ENCODE results near the gene TYMS. TPM values are rescaled to one million over a fixed set of nuclear protein-coding genes. Genes with fewer than 3 reads are reported as not detected.

The TYMS gene
- total RNA-seq, 4 donors from 2014 or later, result 0.26 to 28.6 (median 4.8) TPM; not detected in 1

DNA sequence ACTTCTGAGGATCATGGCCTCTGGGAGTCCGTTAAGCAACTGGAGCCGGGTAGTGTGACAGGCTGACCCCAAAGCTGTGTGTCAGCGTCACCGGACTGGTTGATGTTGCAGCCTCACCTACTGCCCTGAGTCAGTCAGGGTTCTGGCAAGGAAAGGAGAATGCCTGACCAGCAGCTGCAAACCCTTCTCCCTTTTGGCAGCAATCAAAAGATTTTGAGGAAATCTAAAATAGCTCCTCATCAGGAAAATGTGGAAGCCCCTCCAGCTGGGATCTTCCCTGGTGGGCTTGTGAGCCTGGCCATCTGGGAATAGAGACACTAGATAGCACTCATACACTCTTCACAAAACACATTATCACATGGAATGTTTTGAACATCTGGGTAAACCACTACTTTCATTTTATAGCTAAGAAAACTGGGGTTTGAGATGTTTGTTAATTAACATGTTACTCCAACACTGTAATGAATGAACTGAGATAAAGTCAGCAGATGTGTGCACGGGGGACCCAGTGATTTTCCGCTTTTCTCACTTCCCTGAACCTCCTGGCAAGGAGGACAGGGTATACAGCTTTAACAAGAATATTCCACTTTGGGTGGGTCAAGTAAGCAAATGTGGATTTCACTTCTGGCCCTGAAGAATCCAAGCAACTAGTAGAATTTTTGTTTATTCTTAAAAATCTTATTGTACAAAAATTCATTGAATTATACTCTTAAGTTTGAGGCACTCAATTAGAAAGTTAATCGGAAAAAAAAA is 36.0 kb upstream of the TYMS start:
- TF ChIP-seq, protein P1, sequence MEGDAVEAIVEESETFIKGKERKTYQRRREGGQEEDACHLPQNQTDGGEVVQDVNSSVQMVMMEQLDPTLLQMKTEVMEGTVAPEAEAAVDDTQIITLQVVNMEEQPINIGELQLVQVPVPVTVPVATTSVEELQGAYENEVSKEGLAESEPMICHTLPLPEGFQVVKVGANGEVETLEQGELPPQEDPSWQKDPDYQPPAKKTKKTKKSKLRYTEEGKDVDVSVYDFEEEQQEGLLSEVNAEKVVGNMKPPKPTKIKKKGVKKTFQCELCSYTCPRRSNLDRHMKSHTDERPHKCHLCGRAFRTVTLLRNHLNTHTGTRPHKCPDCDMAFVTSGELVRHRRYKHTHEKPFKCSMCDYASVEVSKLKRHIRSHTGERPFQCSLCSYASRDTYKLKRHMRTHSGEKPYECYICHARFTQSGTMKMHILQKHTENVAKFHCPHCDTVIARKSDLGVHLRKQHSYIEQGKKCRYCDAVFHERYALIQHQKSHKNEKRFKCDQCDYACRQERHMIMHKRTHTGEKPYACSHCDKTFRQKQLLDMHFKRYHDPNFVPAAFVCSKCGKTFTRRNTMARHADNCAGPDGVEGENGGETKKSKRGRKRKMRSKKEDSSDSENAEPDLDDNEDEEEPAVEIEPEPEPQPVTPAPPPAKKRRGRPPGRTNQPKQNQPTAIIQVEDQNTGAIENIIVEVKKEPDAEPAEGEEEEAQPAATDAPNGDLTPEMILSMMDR (IDR thresholded peaks at IDR 0.05), result no peak
- TF ChIP-seq POLR2A (IDR thresholded peaks at IDR 0.05), result no peak
- Histone ChIP-seq H3K27ac (no peak overlapping the region), H3K4me1 (no peaks in the 10 kb centered on the region), H3K4me3 (no peak overlapping the region), H3K27me3 (no peaks in the 10 kb centered on the region), H3K36me3 (no peaks in the 10 kb centered on the region), H3K9me3 (no peaks in the 10 kb centered on the region)
- DNase-seq, result no peak
- intact Hi-C loops (cut with DNase I; ENCODE audit: low total_unique reads), result no loop called here

DNA sequence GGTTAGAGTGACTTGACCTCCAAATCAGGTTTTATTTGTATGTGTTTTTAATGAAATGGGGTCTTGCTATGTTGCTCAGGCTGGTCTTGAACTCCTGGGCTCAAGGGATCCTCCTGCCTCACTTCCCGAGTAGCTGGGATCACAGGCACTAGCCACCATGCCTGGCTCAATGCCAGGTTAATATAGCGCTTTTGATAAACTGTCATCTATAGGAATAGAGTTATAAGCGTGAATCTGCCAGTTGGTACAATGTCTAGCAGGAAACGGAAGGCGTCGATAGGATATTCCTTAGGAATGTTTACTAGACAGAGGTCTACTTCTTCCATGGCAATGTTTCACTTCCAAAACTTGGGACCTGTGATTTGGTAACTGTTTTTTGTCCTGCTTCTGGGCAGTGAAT is 35.2 kb upstream of the TYMS start:
- Histone ChIP-seq H3K4me1 (no peaks in the 10 kb centered on the region), H3K27ac (no peak overlapping the region), H3K9me3 (no peaks in the 10 kb centered on the region), H3K36me3 (no peaks in the 10 kb centered on the region), H3K27me3 (no peaks in the 10 kb centered on the region), H3K4me3 (no peak overlapping the region)
- DNase-seq, result no peak
- TF ChIP-seq POLR2A (IDR thresholded peaks at IDR 0.05), result no peak
- TF ChIP-seq, protein P1 (IDR thresholded peaks at IDR 0.05), result no peak
- intact Hi-C loops (cut with DNase I; ENCODE audit: low total_unique reads), result no loop called here

DNA sequence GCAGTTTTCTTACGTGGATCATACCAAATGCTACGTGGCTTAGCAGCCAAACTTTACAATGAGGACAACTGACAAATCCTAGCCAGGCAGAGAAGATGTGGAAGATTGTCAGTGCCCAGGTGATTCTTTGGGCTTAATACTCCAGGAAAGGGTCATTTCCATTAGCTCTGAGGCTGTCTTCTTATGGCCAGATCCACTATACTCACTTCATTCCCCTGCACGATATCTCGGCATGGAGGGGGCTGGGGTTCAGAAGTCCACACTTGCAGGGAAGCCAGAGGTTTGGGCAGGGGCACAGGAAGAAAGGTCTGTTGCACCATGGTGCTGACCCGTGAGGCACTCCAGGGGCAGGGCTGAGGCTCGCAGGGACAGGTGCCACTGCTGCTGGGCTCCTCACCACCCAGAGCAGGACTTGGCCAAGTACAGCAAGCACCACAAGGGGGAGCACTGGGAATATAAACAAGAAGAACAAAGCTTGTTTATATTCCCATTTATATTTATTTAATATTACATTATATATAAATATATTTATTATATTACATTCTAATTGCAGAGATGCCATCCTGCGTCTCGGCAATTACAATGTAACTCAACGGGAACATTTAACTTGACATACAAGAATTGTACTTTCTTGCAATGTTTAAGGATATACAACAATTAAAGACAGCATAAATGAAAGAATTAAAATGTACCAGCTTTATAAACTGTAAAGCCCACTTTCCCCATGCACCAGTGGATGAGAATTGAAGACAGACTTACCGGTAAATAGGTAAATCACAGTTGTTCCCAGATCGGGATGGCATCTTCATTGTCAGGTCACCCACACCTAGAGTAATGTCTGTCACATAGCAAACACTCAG is 33.5 kb upstream of the TYMS start:
- Histone ChIP-seq H3K4me1 (no peaks in the 10 kb centered on the region), H3K27ac (no peak overlapping the region), H3K27me3 (no peaks in the 10 kb centered on the region), H3K36me3 (no peaks in the 10 kb centered on the region), H3K9me3 (no peaks in the 10 kb centered on the region), H3K4me3 (no peak overlapping the region)
- DNase-seq, result peak; percentile 56 to 70
- TF ChIP-seq, protein P1 (IDR thresholded peaks at IDR 0.05), result peak; percentile 35 to 69 (median 54)
- TF ChIP-seq POLR2A (IDR thresholded peaks at IDR 0.05), result no peak
- intact Hi-C loops (cut with DNase I; ENCODE audit: low total_unique reads), result no loop called here

DNA sequence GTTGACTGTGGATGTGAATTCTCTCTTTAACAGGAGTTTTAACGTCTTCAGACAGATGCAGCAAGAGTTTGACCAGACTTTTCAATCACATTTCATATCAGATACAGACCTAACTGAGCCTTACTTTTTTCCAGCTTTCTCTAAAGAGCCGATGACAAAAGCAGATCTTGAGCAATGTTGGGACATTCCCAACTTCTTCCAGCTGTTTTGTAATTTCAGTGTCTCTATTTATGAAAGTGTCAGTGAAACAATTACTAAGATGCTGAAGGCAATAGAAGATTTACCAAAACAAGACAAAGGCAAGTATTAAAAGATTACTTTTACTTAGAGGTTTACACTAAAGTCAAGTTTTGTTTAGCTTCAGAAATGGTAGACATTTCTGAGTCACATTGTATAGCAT is 30.2 kb upstream of the TYMS start:
- Histone ChIP-seq H3K27ac (no peak overlapping the region), H3K4me3 (no peak overlapping the region), H3K9me3 (no peaks in the 10 kb centered on the region), H3K36me3 (no peaks in the 10 kb centered on the region), H3K4me1 (no peaks in the 10 kb centered on the region), H3K27me3 (no peaks in the 10 kb centered on the region)
- TF ChIP-seq, protein P1 (IDR thresholded peaks at IDR 0.05), result no peak
- no peak for TF ChIP-seq POLR2A (IDR thresholded peaks at IDR 0.05)
- intact Hi-C loops (cut with DNase I; ENCODE audit: low total_unique reads), result no loop called here
- no peak for DNase-seq

Data from uterus (tissue), 4 donors.